HCT116 (cell line): ENCODE measurements around the gene CR2.

Experiments
- CTCF ChIP-seq, 3 experiments: fragments of 200-600 bp in 1 of 3; sonication (generic) in 1 of 3; IDR thresholded peaks in 2 of 3; conservative IDR thresholded peaks in 1 of 3; 2 replicates each; pipeline ENCODE4 v1.5.1; 2012 to 2017; ENCODE audit warnings: low read depth in 2 of 3, low read length in 2 of 3, antibody characterized with exemption in 1 of 3, borderline replicate concordance in 1 of 3, control low read depth in 1 of 3, mild to moderate bottlenecking in 1 of 3, mixed read lengths in 1 of 3, mixed run types in 1 of 3, moderate library complexity in 1 of 3; ENCODE audit not compliant: insufficient read depth in 1 of 3
- JUND ChIP-seq: IDR thresholded peaks from 2 replicates; pipeline ENCODE4 v1.6.1; 2012
- RAD21 ChIP-seq: IDR thresholded peaks from 2 replicates; pipeline ENCODE4 v1.6.1; 2012; ENCODE audit warnings: low read depth, mild to moderate bottlenecking
- SP1 ChIP-seq: IDR thresholded peaks from 2 replicates; pipeline ENCODE4 v1.6.1; 2012; ENCODE audit warnings: low read depth
- YY1 ChIP-seq: IDR thresholded peaks from 2 replicates; pipeline ENCODE4 v1.6.1; 2011; ENCODE audit warnings: low read length, low read depth, moderate library complexity, mild to moderate bottlenecking; ENCODE audit not compliant: insufficient replicate concordance; ENCODE audit errors: extremely low read depth

GRCh38 chr1:207518608-207519236 lies 64.6 kb downstream of the CR2 start:
- TF ChIP-seq YY1: no peak
- no peak for TF ChIP-seq JUND
- TF ChIP-seq RAD21: no peak
- TF ChIP-seq SP1: no peak
- TF ChIP-seq CTCF (IDR thresholded peaks at IDR 0.05 in 2 of 3, conservative IDR thresholded peaks at IDR 0.05 in 1 of 3; ENCODE audit: borderline replicate concordance in 1 of 3, insufficient read depth in 1 of 3, low read depth in 2 of 3, low read length in 2 of 3): no peak
